Hepatocyte (in vitro differentiated cells): ENCODE measurements around the gene MAST4. TPM values are rescaled to one million over a fixed set of nuclear protein-coding genes. Genes with fewer than 3 reads are reported as not detected.

Experiments used
- DNase-seq: peaks from one replicate; pipeline ENCODE4 v3.0.0-alpha.2; 2016; ENCODE audit warnings: low spot score
- H2AFZ ChIP-seq: fragments of 200-600 bp; sonication (generic); 2 replicates; pipeline ENCODE4 v1.6.0; 2016; ENCODE audit warnings: antibody characterized with exemption, mild to moderate bottlenecking
- H3K27ac ChIP-seq: fragments of 200-600 bp; sonication (generic); 2 replicates; pipeline ENCODE4 v1.5.1; 2016; ENCODE audit warnings: mild to moderate bottlenecking
- H3K27me3 ChIP-seq: fragments of 200-600 bp; sonication (generic); 2 replicates; pipeline ENCODE4 v1.6.1; 2016
- H3K36me3 ChIP-seq: fragments of 200-600 bp; sonication (generic); replicated peaks from 2 replicates; pipeline ENCODE4 v1.5.1; 2016; ENCODE audit warnings: low read depth; ENCODE audit not compliant: insufficient read depth
- H3K4me1 ChIP-seq: fragments of 200-600 bp; sonication (generic); 2 replicates; pipeline ENCODE4 v1.5.1; 2016; ENCODE audit warnings: mild to moderate bottlenecking, moderate library complexity; ENCODE audit not compliant: insufficient read depth
- H3K4me2 ChIP-seq: fragments of 200-600 bp; sonication (generic); 2 replicates; pipeline ENCODE4 v1.6.0; 2016
- H3K4me3 ChIP-seq: fragments of 200-600 bp; sonication (generic); 2 replicates; pipeline ENCODE4 v1.5.1; 2016; ENCODE audit warnings: mild to moderate bottlenecking
- H3K79me2 ChIP-seq: fragments of 200-600 bp; sonication (generic); 2 replicates; pipeline ENCODE4 v1.6.0; 2017; ENCODE audit warnings: mild to moderate bottlenecking
- H3K9me2 ChIP-seq: fragments of 200-600 bp; sonication (generic); replicated peaks from 2 replicates; pipeline ENCODE4 v1.6.0; 2017; ENCODE audit warnings: mild to moderate bottlenecking; ENCODE audit not compliant: insufficient read depth
- H3K9me3 ChIP-seq: fragments of 200-600 bp; sonication (generic); 2 replicates; pipeline ENCODE4 v1.5.1; 2016; ENCODE audit warnings: low read depth, mild to moderate bottlenecking
- H4K20me1 ChIP-seq: fragments of 200-600 bp; sonication (generic); 2 replicates; pipeline ENCODE4 v1.6.0; 2016; ENCODE audit warnings: mild to moderate bottlenecking; ENCODE audit not compliant: insufficient read depth, poor library complexity, severe bottlenecking
- EZH2 ChIP-seq: fragments of 200-600 bp; sonication (generic); IDR thresholded peaks from 2 replicates; pipeline ENCODE4 v1.6.1; 2016; ENCODE audit warnings: antibody characterized with exemption, mild to moderate bottlenecking, borderline replicate concordance
- EZH2phosphoT487 ChIP-seq: fragments of 200-600 bp; sonication (generic); IDR thresholded peaks from one replicate; pipeline ENCODE4 v1.6.1; 2018; ENCODE audit warnings: antibody characterized with exemption, mild to moderate bottlenecking, low read depth, moderate library complexity; ENCODE audit not compliant: unreplicated experiment, severe bottlenecking
- WGBS: methylation state at CpG from one replicate; pipeline ENCODE4 v1.1.6; 2016; ENCODE audit warnings: low lambda C conversion rate; ENCODE audit errors: missing lambda C conversion rate; 5-methylcytosine and 5-hydroxymethylcytosine counted together
- polyA plus RNA-seq: library from polyadenylated mRNA; unstranded; fragments of >200 nt; fragmentation: Nextera tagmentation; extraction: Ambion mirVana; gene quantifications from 2 replicates; pipeline ENCODE4 v1.2.1, GENCODE V29; 2016
- total RNA-seq: library from RNA; depleted of rRNA; stranded (reverse); fragments of >200 nt; gene quantifications from 2 replicates; pipeline ENCODE4 v1.2.3, GENCODE V29; 2014
- TF ChIP-seq, protein P1 (sequence below): fragments of 200-600 bp; sonication (generic); IDR thresholded peaks from 2 replicates; pipeline ENCODE4 v1.5.1; 2016; ENCODE audit warnings: antibody characterized with exemption, mild to moderate bottlenecking; ENCODE audit not compliant: poor library complexity

The MAST4 gene
- 10.4 and 11.7 TPM in 2 replicates for total RNA-seq
- 13.2 and 15.1 TPM in 2 replicates for polyA plus RNA-seq

DNA sequence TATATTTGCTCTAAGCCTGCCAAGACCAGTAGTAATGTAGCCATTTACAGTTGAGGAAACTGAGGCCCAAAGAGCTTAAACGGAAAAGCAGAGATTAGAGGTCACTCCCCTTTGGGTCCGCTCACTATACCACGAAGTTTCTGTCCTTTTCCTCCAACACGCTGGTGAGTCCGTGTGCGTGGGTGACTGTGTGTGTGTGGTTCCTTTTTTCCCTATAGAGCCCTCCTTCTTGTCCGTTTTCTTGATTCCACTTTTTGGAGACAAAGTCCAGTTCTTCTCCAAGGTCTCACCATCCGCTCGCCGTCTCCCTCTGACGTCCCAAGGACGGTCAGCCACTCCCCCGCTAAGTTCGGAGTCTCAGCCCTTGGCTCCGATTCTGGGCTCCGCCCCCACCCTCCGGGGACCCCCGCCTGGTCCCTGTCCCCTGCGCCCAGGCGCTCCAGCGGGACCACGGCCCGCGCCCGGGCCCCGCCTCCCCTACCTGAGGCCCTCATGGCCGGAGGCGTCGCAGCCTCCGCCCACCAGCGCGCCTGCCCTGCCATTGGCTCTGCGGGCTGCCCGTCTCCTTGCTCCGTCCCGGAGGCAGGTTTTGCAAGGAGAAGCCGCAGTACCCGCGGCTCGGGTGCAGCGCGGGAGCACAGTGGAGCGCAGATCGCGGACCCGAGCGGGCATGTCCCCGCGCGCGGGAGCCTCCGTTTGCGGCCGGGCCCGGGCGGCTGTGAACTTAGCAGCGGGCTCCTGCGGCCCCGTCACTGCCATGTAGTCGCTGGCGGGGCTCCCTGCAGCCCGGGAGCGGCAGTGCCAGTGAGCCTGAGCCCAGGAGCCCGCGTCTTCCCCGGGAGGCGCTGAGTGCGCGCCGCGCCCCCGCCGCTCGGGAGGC lies at the start of gene MAST4:
MAST4 (plus strand) TSS at position 638 of the 880 bp plus-strand sequence. CDS start 263 bp downstream, outside the sequence.
- Histone ChIP-seq H2AFZ (peak within 1 kb of the TSS; percentile 86), H3K79me2 (no peaks in the 10 kb centered on the region), H3K36me3 (no peaks in the 10 kb centered on the region), H3K9me2 (no peaks in the 10 kb centered on the region), H3K27me3 (peaks cover 54% of the 10 kb centered on the region), H3K4me2 (peak within 1 kb of the TSS; percentile 93), H4K20me1 (no peaks in the 10 kb centered on the region), H3K4me3 (peak within 1 kb of the TSS; percentile 84), H3K4me1 (peaks cover 9% of the 10 kb centered on the region), H3K9me3 (no peaks in the 10 kb centered on the region), H3K27ac (no peak within 1 kb of the TSS)
- DNase-seq = peak; percentile 91
- 1% methylated on average over 55 of the region's 74 CpGs for WGBS
- TF ChIP-seq EZH2 (no peak), EZH2phosphoT487 (no peak)
- TF ChIP-seq, protein P1, sequence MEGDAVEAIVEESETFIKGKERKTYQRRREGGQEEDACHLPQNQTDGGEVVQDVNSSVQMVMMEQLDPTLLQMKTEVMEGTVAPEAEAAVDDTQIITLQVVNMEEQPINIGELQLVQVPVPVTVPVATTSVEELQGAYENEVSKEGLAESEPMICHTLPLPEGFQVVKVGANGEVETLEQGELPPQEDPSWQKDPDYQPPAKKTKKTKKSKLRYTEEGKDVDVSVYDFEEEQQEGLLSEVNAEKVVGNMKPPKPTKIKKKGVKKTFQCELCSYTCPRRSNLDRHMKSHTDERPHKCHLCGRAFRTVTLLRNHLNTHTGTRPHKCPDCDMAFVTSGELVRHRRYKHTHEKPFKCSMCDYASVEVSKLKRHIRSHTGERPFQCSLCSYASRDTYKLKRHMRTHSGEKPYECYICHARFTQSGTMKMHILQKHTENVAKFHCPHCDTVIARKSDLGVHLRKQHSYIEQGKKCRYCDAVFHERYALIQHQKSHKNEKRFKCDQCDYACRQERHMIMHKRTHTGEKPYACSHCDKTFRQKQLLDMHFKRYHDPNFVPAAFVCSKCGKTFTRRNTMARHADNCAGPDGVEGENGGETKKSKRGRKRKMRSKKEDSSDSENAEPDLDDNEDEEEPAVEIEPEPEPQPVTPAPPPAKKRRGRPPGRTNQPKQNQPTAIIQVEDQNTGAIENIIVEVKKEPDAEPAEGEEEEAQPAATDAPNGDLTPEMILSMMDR = no peak

- Histone ChIP-seq H3K9me2 (no peaks in the 10 kb centered on the region), H4K20me1 (no peaks in the 10 kb centered on the region), H3K27ac (no peak overlapping the region), H3K79me2 (no peaks in the 10 kb centered on the region), H3K27me3 (no peaks in the 10 kb centered on the region), H3K4me3 (no peak overlapping the region), H2AFZ (no peak overlapping the region), H3K4me1 (no peaks in the 10 kb centered on the region), H3K36me3 (no peaks in the 10 kb centered on the region), H3K4me2 (no peak overlapping the region), H3K9me3 (peaks cover 5% of the 10 kb centered on the region)
- DNase-seq = no peak
- TF ChIP-seq EZH2 (no peak), EZH2phosphoT487 (no peak)
- TF ChIP-seq, protein P1 = no peak
Measured at GRCh38 chr5:66546541-66546940, 49.7 kb upstream of the MAST4 start.

DNA sequence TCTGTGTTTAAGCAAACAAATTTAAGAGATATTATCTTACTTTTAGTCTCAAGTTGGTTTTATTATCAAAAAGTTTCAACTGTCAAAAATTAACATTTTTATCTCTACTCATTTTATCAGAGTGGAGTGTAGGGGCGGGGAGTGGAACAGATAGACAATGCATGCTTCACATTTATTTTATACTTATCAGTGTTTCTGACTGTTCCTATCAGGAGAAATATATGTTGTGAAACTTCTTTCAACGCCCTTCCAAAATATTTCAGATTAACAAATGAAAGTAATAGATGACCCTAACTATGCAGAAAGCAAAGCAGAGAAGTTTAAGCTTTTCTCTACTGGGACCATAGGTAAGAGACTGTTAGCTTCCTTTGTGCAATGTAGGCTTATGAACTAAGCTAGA lies 44.9 kb upstream of the MAST4 start:
- Histone ChIP-seq H3K9me2 (no peaks in the 10 kb centered on the region), H3K36me3 (no peaks in the 10 kb centered on the region), H3K27ac (no peak overlapping the region), H4K20me1 (no peaks in the 10 kb centered on the region), H3K27me3 (no peaks in the 10 kb centered on the region), H3K79me2 (no peaks in the 10 kb centered on the region), H3K4me2 (no peak overlapping the region), H2AFZ (no peak overlapping the region), H3K9me3 (peaks cover 3% of the 10 kb centered on the region), H3K4me3 (no peak overlapping the region), H3K4me1 (no peaks in the 10 kb centered on the region)
- TF ChIP-seq EZH2 (no peak), EZH2phosphoT487 (no peak)
- TF ChIP-seq, protein P1 = no peak
- DNase-seq = no peak
- WGBS = 52% methylated on average over 2 of the region's 2 CpGs
